Activated CD4-positive, alpha-beta T cell treated with anti-CD3 and anti-CD28 coated beads, Interleukin-2, amount 10 ng/mL, durations not matched to agents 24 days and 14 days (primary cell): ENCODE results near the gene FAM131A. TPM values are rescaled to one million over a fixed set of nuclear protein-coding genes. Genes with fewer than 3 reads are reported as not detected.

ENCODE experiments used
- DNase-seq: peaks from one replicate; pipeline ENCODE4 v3.0.0; 2022
- H3K27ac Mint-ChIP-seq: one replicate; pipeline ENCODE4 v1.8.0; 2022; ENCODE audit warnings: mild to moderate bottlenecking, mixed read lengths
- H3K27me3 Mint-ChIP-seq: one replicate; pipeline ENCODE4 v1.8.0; 2022; ENCODE audit warnings: mixed read lengths
- H3K36me3 Mint-ChIP-seq: one replicate; pipeline ENCODE4 v1.8.0; 2022; ENCODE audit warnings: low read depth, mild to moderate bottlenecking, mixed read lengths
- H3K4me1 Mint-ChIP-seq: one replicate; pipeline ENCODE4 v1.8.0; 2021; ENCODE audit warnings: mixed read lengths
- H3K4me3 Mint-ChIP-seq: one replicate; pipeline ENCODE4 v1.8.0; 2022; ENCODE audit warnings: mild to moderate bottlenecking, moderate library complexity, mixed read lengths
- H3K9me3 Mint-ChIP-seq: one replicate; pipeline ENCODE4 v1.8.0; 2021; ENCODE audit warnings: mixed read lengths
- intact Hi-C: fragments of 100-400 bp; cut with micrococcal nuclease; formaldehyde crosslinking; loops from one replicate; pipeline ENCODE4 v1.15.1; 2023
- total RNA-seq: library from RNA; stranded (reverse); gene quantifications from 2 replicates; pipeline ENCODE4 v1.2.3, GENCODE V29; 2022

The FAM131A gene
- total RNA-seq, 1 donor from 2014 or later: 8.7 TPM

DNA sequence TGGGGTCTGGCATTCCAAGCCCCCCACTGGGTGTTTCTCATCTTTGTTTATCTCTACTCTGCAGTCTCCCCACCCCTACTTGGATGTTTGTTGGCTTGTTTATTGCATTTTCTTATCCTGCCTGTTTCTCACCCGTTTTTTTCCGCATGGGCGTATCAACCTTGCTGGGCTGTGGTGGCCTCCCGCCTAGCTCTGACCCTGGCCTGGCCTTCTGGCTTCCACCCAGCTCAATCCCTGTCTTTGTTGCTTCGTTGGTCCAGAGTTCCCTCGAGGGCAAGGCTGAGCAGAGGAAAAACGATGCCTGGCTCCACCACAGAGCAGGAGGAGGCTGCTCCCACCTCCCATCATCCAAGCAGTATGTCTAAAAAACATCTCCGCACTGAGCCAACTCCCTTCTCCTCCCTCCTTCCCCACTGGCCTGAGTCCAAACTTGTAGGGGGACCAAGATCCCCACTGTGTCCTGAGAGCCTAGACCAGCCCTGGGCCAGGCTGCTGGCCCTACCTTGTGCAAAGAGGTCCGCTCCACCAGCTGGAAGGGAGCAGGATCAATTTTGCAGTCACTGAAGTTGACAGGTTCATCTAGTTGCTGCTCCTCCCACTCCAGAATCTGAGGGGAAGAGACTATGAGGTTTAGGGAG lies 14.2 kb downstream of the FAM131A start:
- Mint-ChIP-seq H3K9me3 (no peaks in the 10 kb centered on the region), H3K4me1 (peaks cover 4% of the 10 kb centered on the region), H3K36me3 (no peaks in the 10 kb centered on the region), H3K27me3 (no peaks in the 10 kb centered on the region), H3K4me3 (no peak overlapping the region), H3K27ac (no peak overlapping the region)
- intact Hi-C loops: no loop called here
- no peak for DNase-seq

DNA sequence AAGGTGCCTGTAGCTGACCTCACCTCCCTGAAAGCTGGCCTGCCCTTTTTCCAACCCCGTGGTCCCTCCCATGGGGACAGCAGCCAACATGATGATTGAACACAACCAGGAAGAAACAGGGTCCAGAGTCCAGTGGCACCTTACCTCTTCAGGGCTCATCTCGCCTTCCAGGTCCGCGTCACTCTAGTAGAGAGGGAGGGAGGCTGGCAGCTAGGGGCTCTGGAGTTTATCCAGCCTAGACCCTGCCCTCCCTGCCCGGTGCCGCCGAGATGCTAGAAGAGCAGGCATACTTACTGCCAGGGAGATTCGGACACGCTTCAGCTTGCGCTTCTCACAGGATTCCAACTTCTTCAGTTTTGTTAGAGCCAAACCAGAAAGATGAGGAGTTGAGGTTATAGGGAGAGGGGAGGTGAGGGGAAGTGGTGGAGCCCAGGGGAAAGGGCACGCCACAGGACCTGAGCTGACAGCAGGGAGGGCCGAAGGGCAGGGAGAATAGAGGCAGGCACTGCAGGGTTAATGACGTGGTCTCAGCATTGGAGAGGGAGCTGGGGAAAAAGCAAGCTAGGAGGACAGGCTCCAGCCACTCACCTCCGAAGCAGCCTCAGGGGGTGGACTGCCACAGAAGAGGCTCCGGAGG lies 14.9 kb downstream of the FAM131A start:
- H3K27me3 Mint-ChIP-seq: no peaks in the 10 kb centered on the region
- H3K4me1 Mint-ChIP-seq: peaks cover 4% of the 10 kb centered on the region
- H3K9me3 Mint-ChIP-seq: no peaks in the 10 kb centered on the region
- intact Hi-C loops: no loop called here
- no peak overlapping the region for H3K4me3 Mint-ChIP-seq
- H3K36me3 Mint-ChIP-seq: no peaks in the 10 kb centered on the region
- DNase-seq: no peak
- H3K27ac Mint-ChIP-seq: no peak overlapping the region

DNA sequence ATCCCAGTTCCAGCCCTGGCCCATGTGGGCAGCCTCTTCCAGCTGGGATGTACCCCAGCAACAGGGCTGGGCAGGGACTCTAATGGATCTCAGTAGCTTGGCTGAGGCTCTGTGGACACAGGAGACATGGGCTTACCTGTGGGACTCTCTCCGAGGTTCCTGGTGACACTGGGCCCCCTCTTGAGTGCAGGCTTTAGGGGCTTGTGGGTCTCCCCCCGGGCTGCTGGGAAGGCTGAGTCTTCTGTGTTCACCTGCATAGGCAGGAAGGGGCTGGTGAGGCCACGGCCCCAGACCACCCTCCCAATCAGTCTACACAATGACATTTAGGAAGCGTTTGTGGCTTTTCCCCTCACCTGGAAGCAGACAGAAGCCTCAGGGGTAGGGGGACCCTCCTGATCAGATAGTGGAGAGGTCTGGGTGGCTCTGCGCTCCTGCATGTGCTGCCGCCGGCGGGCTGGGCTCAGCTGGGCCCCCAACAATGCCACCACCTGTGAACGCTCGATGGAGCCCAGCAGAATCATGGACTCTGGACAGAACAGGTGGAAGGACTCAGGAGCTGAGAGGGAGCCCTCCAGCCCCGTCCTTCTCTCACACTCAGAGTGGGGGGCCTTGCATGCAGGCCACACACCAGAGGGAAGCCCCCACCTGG lies 15.6 kb downstream of the FAM131A start:
- intact Hi-C loops: no loop called here
- Mint-ChIP-seq H3K9me3 (no peaks in the 10 kb centered on the region), H3K4me3 (no peak overlapping the region), H3K27me3 (no peaks in the 10 kb centered on the region), H3K27ac (no peak overlapping the region), H3K36me3 (no peaks in the 10 kb centered on the region), H3K4me1 (no peaks in the 10 kb centered on the region)
- DNase-seq: no peak

DNA sequence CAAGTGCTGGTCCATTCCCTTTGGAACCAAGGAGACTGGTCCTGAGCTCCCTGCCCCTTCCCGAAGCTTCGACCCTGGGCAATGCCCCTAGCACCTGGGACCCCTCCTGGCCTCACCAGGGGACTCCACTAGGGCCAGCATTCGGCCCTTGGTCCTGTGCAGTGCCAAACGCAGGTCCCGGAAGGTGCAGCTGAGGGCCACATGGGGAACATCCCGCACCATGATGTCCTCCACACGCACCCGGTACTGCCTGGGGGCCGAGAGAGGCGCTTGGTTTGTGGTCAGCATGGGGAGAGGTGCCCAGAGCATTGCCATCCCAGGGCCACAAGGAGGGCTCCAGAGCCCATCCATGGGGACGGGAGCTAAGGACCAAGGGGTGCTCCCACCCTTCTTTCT lies 16.1 kb downstream of the FAM131A start:
- Mint-ChIP-seq H3K4me1 (no peaks in the 10 kb centered on the region), H3K4me3 (no peak overlapping the region), H3K27me3 (no peaks in the 10 kb centered on the region), H3K36me3 (no peaks in the 10 kb centered on the region), H3K27ac (no peak overlapping the region), H3K9me3 (no peaks in the 10 kb centered on the region)
- intact Hi-C loops: no loop called here
- DNase-seq: no peak

DNA sequence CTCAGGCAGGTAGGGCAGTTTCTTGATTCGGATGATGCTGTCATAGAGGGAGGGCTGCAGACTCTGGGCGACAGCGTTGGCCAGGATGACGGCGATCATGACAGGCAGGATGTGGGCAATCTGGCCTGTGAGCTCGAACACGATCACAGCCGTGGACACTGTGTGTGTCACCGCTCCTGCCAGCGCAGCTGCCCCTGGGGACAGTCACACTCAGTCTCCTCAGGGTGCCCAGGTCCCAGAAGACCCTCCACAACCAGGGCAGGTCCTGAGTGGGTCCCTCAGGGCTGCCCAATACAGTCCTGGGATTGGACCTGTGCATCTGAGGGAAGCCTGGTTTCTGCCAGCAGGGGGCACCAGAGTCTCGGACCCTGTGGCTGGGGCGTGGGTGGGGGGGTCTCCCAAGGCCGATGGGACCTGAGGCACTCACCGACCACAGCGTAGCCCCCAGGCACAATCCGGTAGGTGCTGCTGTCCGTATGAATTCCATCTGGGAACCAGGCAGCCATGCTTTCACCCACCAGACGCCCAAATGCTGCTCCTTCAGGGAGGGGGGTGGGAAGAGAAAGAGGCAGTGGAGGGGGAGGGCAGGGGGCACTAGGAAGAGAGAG lies 16.8 kb downstream of the FAM131A start:
- Mint-ChIP-seq H3K27ac (no peak overlapping the region), H3K9me3 (no peaks in the 10 kb centered on the region)
- intact Hi-C loops: no loop called here

DNA sequence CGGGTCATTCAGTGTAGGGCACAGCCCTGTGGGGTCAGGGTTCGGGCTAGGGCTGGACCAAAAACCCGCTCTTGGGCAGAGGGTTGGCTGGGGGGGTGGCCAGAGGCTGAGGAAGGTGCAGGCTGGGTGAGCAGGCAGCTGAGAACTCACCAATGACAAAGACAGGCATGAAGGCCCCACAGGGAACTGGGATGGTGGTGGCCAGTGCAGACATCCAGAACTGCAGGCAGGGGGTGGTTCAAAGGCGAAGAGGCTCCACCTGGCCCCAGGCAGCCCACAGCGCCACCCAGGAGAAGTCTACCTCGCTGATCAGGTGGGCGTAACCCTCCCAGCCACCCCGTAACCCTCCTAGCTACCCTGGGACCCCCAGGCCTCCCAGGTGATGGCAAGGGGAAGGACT lies 17.4 kb downstream of the FAM131A start:
- no peak overlapping the region for H3K27ac Mint-ChIP-seq
- H3K27me3 Mint-ChIP-seq: no peaks in the 10 kb centered on the region
- H3K9me3 Mint-ChIP-seq: no peaks in the 10 kb centered on the region
- H3K4me1 Mint-ChIP-seq: no peaks in the 10 kb centered on the region
- H3K4me3 Mint-ChIP-seq: no peak overlapping the region
- no peak for DNase-seq
- intact Hi-C loops: no loop called here
- no peaks in the 10 kb centered on the region for H3K36me3 Mint-ChIP-seq

More for the DNA sequence above, 16.8 kb downstream of the FAM131A start:
- no peaks in the 10 kb centered on the region for H3K27me3 Mint-ChIP-seq
- H3K36me3 Mint-ChIP-seq: no peaks in the 10 kb centered on the region
- no peak overlapping the region for H3K4me3 Mint-ChIP-seq
- DNase-seq: peak; percentile 87
- no peaks in the 10 kb centered on the region for H3K4me1 Mint-ChIP-seq

DNA sequence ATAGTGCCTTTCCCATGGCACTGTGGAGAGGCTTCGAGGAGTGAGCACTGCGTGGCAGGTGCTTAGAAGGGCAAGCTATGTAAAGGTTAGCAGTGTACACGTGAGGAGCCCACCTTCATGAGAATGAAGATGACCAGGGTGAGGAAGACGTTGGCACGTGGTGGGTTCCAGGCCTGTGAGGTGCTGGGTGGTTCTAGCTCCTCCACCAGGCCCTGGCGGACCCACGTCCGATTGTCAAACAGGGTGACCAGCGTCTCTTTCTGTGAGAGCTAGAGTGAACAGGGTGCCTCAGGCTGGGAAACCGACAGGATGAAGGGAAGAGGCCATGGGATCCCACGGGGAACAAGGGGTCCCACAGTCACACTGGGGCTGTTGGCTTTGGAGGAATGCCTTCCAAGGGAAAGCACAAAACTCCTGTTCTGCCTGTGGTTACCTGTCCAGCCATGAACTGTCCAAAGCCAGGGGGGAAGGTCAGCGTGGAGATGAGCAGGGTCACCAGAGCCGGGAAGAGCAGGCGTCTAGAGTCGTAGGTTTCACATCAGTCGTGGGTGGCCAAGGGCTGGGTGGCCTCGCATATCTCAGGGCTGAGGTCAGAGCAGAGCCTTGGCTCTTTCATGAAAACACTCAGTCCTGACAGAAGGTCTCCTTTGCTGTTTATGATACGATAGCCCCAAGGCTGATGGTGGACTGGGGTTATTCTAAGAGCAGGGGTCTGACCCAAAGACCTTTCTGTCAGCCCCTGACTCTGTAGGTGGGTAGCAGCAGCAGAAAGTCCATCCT lies 18.1 kb downstream of the FAM131A start:
- intact Hi-C loops: no loop called here
- no peak overlapping the region for H3K4me3 Mint-ChIP-seq
- H3K4me1 Mint-ChIP-seq: no peaks in the 10 kb centered on the region
- H3K27me3 Mint-ChIP-seq: peaks cover 5% of the 10 kb centered on the region
- H3K27ac Mint-ChIP-seq: no peak overlapping the region
- H3K9me3 Mint-ChIP-seq: no peaks in the 10 kb centered on the region
- DNase-seq: no peak
- H3K36me3 Mint-ChIP-seq: no peaks in the 10 kb centered on the region

DNA sequence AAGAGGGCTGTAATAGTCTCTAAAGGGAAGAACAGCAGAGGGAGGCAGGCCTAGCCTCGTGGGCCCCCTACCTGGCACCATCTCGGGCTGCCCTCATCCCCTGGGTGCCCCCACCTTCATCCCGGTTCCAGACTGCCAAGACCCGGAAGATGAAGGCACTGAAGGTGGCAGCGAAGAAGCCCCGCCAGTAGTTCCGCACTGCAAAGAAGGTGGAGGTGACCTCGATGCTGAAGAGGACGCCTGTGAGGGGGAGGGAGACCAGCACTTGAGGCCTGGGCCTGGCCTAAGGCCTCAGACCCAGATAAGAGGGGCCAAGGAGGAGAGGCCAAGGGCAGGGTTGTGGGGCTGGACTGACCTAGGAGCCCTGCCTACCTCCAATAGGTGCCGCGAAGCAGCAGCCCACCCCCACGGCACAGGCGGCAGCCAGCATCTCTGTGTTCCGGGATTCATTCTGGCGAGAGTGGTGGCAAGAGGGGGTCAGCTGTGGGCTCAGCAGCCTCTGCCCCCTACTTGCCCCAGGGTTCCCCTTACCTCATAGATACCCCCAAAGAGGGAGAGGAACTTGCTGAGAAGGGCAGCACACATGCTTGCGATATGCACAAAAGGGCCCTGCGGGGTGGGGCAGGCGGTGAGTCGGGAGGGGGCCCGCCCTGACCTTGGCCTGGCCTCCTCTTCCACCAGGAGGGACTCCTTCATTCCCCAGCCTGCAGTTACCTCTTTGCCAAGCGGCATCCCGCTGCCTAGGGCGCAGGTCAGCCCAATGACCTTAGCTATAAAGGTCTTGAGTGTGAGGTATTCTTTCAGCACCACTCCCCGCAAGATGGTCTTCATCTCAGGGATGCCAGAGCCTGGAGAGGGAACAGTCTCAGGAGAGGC lies 20.1 kb downstream of the FAM131A start:
- Mint-ChIP-seq H3K27me3 (peaks cover 6% of the 10 kb centered on the region), H3K4me3 (no peak overlapping the region), H3K9me3 (no peaks in the 10 kb centered on the region), H3K27ac (no peak overlapping the region), H3K4me1 (peaks cover 4% of the 10 kb centered on the region), H3K36me3 (no peaks in the 10 kb centered on the region)
- intact Hi-C loops: no loop called here
- DNase-seq: no peak

DNA sequence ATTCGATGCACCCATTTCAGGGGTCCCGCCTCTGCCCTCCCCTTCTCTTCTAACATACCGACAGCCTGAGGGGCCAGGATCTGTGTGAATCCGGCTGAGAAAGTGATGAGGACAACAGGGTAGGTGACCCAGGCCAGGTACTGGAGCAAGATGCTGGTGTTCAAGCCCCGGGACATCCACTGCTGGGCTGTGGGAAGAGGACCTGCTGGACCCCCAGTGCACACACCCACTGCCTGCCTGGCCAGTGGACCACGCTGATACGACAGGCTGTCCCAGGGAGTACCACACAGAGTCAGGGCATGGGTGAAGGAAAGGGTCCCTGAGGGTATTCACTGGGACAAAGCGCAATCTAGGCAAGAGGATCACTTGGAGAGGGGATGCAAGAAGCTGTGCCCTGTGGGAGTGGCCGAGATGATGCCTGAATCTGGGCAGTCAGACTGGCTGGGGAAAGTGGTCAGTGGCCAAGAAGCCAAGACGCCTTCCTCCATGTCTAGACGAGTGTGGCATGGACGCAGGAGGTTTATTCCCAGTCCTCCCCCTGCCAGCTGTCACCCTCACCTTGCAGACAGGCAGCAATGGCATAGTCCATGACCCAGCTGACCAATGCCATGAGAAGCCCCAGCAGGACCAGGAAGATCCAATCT lies 20.8 kb downstream of the FAM131A start:
- no peak overlapping the region for H3K4me3 Mint-ChIP-seq
- H3K36me3 Mint-ChIP-seq: peaks cover 2% of the 10 kb centered on the region
- H3K9me3 Mint-ChIP-seq: no peaks in the 10 kb centered on the region
- peaks cover 8% of the 10 kb centered on the region for H3K27me3 Mint-ChIP-seq
- H3K27ac Mint-ChIP-seq: no peak overlapping the region
- no peak for DNase-seq
- intact Hi-C loops: no loop called here
- H3K4me1 Mint-ChIP-seq: peaks cover 4% of the 10 kb centered on the region

DNA sequence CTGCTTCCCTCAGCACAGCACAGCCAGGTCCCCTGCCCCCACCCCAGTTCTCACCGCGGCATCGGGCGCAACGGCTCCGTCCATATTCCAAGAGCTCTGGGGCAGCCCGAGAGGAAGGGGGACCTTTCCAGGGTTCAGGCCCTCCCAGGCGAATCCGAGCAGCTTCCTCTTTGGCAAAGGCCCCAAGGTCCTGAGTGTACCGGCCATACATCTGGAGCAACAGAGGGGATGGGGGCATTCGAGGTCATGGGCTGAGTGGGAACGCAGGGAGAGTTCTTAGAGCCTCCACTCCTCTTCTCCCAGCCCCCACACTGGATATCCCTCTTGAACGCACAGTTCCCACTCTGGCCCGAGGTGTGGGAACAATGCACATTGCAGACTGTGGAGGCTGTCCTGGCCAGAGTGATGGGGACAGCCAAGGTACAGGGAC lies 21.5 kb downstream of the FAM131A start:
- Mint-ChIP-seq H3K27me3 (peaks cover 8% of the 10 kb centered on the region), H3K9me3 (no peaks in the 10 kb centered on the region), H3K4me1 (peaks cover 4% of the 10 kb centered on the region), H3K27ac (no peak overlapping the region), H3K4me3 (no peak overlapping the region), H3K36me3 (peaks cover 6% of the 10 kb centered on the region)
- intact Hi-C loops: no loop called here
- no peak for DNase-seq

DNA sequence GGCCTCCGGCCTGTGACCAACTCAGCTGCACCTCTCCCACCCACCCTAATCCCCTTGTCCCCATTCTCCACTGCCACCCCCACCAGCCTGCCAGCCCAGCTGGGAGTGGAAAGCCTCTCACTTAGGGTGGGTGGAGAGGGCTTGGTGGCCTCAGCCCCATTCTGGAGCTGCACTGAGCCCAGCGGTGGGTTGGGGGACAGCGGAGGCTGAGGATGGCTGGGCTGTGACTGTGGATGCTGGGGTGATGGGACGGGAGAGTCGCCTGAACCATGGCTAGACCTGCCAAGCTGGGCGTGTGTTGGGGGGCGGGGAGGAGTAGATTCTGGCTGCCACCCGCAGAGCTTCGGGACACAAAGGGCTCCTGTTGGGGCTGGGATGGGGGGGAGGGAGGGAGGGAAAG lies 22.2 kb downstream of the FAM131A start:
- Mint-ChIP-seq H3K27ac (no peak overlapping the region), H3K4me3 (peak overlapping the region; percentile 98), H3K36me3 (peaks cover 10% of the 10 kb centered on the region), H3K4me1 (peaks cover 8% of the 10 kb centered on the region), H3K27me3 (peaks cover 8% of the 10 kb centered on the region), H3K9me3 (no peaks in the 10 kb centered on the region)
- intact Hi-C loops: loop anchor here (5.0 kb wide), 1 partner anchor 168 kb away; no protein-coding TSS in a partner anchor
- DNase-seq: no peak

DNA sequence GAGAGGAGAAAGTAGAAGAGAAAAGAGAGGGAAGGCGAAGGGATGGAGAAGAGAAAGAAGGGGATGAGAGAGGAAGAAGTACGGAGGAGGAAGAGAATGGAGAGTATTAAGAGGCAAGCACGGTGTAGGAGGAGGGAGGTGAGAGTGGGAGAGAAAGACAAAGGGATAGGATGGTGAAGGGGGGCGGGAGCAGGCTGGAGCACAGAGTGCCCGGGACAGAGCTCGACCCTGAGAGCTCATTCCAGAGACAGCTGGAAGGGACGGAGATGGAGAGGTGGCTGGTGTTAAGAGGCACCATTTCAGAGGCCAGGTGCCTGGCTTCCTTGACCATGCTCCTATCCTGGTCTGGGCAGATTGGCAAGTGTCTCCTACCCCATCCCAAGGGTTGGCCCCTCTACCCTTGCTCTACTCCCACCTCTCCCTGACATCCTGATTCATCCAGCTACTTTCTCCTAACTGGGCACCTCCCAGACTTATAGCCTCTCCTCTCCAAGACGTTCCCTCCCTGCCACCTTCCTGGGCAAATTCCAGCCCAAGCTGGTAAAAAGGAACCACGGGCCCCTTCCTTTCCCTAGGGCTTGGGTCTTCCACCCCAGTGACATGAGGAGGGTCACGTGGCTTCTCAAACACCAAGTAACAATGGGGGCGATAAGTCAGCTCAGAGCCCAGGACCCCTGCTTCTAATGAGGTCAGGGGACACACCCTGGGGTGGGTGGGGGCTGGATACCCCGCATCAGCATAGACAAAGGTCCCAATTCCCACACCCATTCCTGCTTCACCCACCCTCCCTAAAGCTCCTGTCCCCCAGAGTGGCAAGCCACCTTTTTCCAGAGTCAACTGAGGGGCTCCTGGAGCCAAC lies 22.9 kb downstream of the FAM131A start:
- peak overlapping the region; percentile 56 for H3K27ac Mint-ChIP-seq
- peak overlapping the region; percentile 98 for H3K4me3 Mint-ChIP-seq
- peaks cover 17% of the 10 kb centered on the region for H3K36me3 Mint-ChIP-seq
- DNase-seq: no peak
- H3K4me1 Mint-ChIP-seq: peaks cover 15% of the 10 kb centered on the region
- intact Hi-C loops: loop anchor here (5.0 kb wide), 1 partner anchor 167 kb away; no protein-coding TSS in a partner anchor
- peaks cover 8% of the 10 kb centered on the region for H3K27me3 Mint-ChIP-seq
- H3K9me3 Mint-ChIP-seq: no peaks in the 10 kb centered on the region
